ENCODE results near the gene LRRFIP1. TPM values are rescaled to one million over a fixed set of nuclear protein-coding genes. Genes with fewer than 3 reads are reported as not detected.

Gene LRRFIP1
- total and polyA plus RNA-seq, 2 donors (not counting 1 experiment from before 2014, with no cell fraction given): 42.0 to 139 TPM

- intact Hi-C loops (cut with micrococcal nuclease): no loop called here
- no peak for ATAC-seq (ENCODE audit: low read depth)
- H4K20me1 ChIP-seq (ENCODE audit: control insufficient read depth, insufficient read depth, low read length, poor library complexity, severe bottlenecking): no peaks in the 10 kb centered on the region
- no peak overlapping the region for H3K9ac ChIP-seq (ENCODE audit: low read length)
- TF ChIP-seq EZH2 (IDR thresholded peaks at IDR 0.05; ENCODE audit: borderline replicate concordance, insufficient read depth, low read depth, low read length, poor library complexity, severe bottlenecking) (no peak), CTCF (IDR thresholded peaks at IDR 0.05) (no peak)
- ChIA-PET POLR2A (no interaction called here), CTCF (interaction anchor here (0.9 kb wide), 1 partner anchor 16 kb away, joined by 3 read pairs; no protein-coding TSS in a partner anchor)
- H3K9me3 ChIP-seq (ENCODE audit: control extremely low read depth in 1 of 3, control insufficient read depth in 2 of 3, insufficient read depth in 1 of 3, low read length in 2 of 3): peaks cover 0 to 4% (median 0%) of the 10 kb centered on the region in 3 donors
- no peak overlapping the region for H3K27ac ChIP-seq (ENCODE audit: low read length in 2 of 2)
- H3K36me3 ChIP-seq (replicated peaks in 1 of 2; ENCODE audit: control extremely low read depth in 1 of 2, control insufficient read depth in 1 of 2, extremely low read depth in 1 of 2, insufficient read depth in 2 of 2, low read length in 1 of 2): no peaks in the 10 kb centered on the region
- H3K4me3 ChIP-seq (ENCODE audit: control extremely low read depth in 1 of 5, extremely low read depth in 1 of 5, insufficient read depth in 1 of 5, low read depth in 2 of 5, low read length in 4 of 5): no peak overlapping the region
- no peak for DNase-seq
- Mint-ChIP-seq H3K27me3 (peaks cover 10% of the 10 kb centered on the region), H3K4me3 (no peak overlapping the region), H3K27ac (no peak overlapping the region), H3K4me1 (peaks cover 17% of the 10 kb centered on the region), H3K9me3 (ENCODE audit: insufficient read depth) (no peaks in the 10 kb centered on the region)
- WGBS (ENCODE audit: insufficient coverage): 16% methylated on average over 8 of the region's 19 CpGs
- peaks cover 9 to 10% of the 10 kb centered on the region in 2 donors for H3K4me1 ChIP-seq (ENCODE audit: control insufficient read depth in 2 of 2, insufficient read depth in 2 of 2, low read length in 2 of 2)
- H3K4me2 ChIP-seq (replicated peaks; ENCODE audit: low read depth, low read length, poor library complexity, severe bottlenecking): peak overlapping the region; percentile 20
- peaks cover 0 to 4% (median 0%) of the 10 kb centered on the region in 4 experiments for H3K27me3 ChIP-seq (replicated peaks in 1 of 4; ENCODE audit: control extremely low read depth in 1 of 4, control insufficient read depth in 3 of 4, insufficient read depth in 4 of 4, low read length in 3 of 4)
- H2AFZ ChIP-seq (ENCODE audit: insufficient read depth, low read depth, low read length, poor library complexity, severe bottlenecking): peak overlapping the region; percentile 32
- H3K79me2 ChIP-seq (ENCODE audit: control insufficient read depth, insufficient read depth, low read length): no peaks in the 10 kb centered on the region
Observed at GRCh38 chr2:237591141-237591881, 36.1 kb upstream of the LRRFIP1 start.

- intact Hi-C loops (cut with micrococcal nuclease): no loop called here
- Histone ChIP-seq H3K4me3 (ENCODE audit: control extremely low read depth in 1 of 5, extremely low read depth in 1 of 5, insufficient read depth in 1 of 5, low read depth in 2 of 5, low read length in 4 of 5) (no peak overlapping the region), H3K9me3 (ENCODE audit: control extremely low read depth in 1 of 3, control insufficient read depth in 2 of 3, insufficient read depth in 1 of 3, low read length in 2 of 3) (peaks cover 0 to 4% (median 0%) of the 10 kb centered on the region in 3 donors), H3K27me3 (replicated peaks in 1 of 4; ENCODE audit: control extremely low read depth in 1 of 4, control insufficient read depth in 3 of 4, insufficient read depth in 4 of 4, low read length in 3 of 4) (peaks cover 0 to 4% (median 0%) of the 10 kb centered on the region in 4 experiments), H3K36me3 (replicated peaks in 1 of 2; ENCODE audit: control extremely low read depth in 1 of 2, control insufficient read depth in 1 of 2, extremely low read depth in 1 of 2, insufficient read depth in 2 of 2, low read length in 1 of 2) (no peaks in the 10 kb centered on the region), H2AFZ (ENCODE audit: insufficient read depth, low read depth, low read length, poor library complexity, severe bottlenecking) (no peak overlapping the region), H4K20me1 (ENCODE audit: control insufficient read depth, insufficient read depth, low read length, poor library complexity, severe bottlenecking) (no peaks in the 10 kb centered on the region), H3K79me2 (ENCODE audit: control insufficient read depth, insufficient read depth, low read length) (no peaks in the 10 kb centered on the region), H3K4me2 (replicated peaks; ENCODE audit: low read depth, low read length, poor library complexity, severe bottlenecking) (no peak overlapping the region), H3K9ac (ENCODE audit: low read length) (no peak overlapping the region), H3K4me1 (ENCODE audit: control insufficient read depth in 2 of 2, insufficient read depth in 2 of 2, low read length in 2 of 2) (peaks cover 9 to 10% of the 10 kb centered on the region in 2 donors), H3K27ac (ENCODE audit: low read length in 2 of 2) (no peak overlapping the region)
- DNase-seq: no peak
- H3K4me1 Mint-ChIP-seq: peaks cover 18% of the 10 kb centered on the region
- 91% methylated on average over 8 of the region's 18 CpGs for WGBS (ENCODE audit: insufficient coverage)
- no peak overlapping the region for H3K4me3 Mint-ChIP-seq
- peaks cover 6% of the 10 kb centered on the region for H3K27me3 Mint-ChIP-seq
- no peak for TF ChIP-seq CTCF (IDR thresholded peaks at IDR 0.05)
- POLR2A ChIA-PET: no interaction called here
- no peak overlapping the region for H3K27ac Mint-ChIP-seq
- CTCF ChIA-PET: interaction anchor here (0.6 kb wide), 1 partner anchor 114 kb away, joined by 3 read pairs; no protein-coding TSS in a partner anchor
- no peak for ATAC-seq (ENCODE audit: low read depth)
- no peaks in the 10 kb centered on the region for H3K9me3 Mint-ChIP-seq (ENCODE audit: insufficient read depth)
Observed at GRCh38 chr2:237592425-237592980, 34.9 kb upstream of the LRRFIP1 start.
